HPDE6-E6E7 (cell line): ENCODE measurements around the gene CDCA5.
A peak's percentile ranks its signal among the peaks of the same experiment; 100 is the strongest.
"Not testable (repeated sequence)": the region's sequence is repeated elsewhere in the genome, so short reads cannot be mapped to it uniquely, and the experiment has no call there.

Experiments used
- DNase-seq: peaks from one replicate; pipeline ENCODE4 v3.0.0; 2011; ENCODE audit warnings: missing footprints; ENCODE audit errors: extremely low spot score

The CDCA5 gene

GRCh38 chr11:65119670-65119995 is 35.8 kb upstream of the CDCA5 start:
- no peak for DNase-seq

GRCh38 chr11:65118891-65119669 is 35.2 kb upstream of the CDCA5 start:
- DNase-seq = not testable (repeated sequence)

GRCh38 chr11:65118097-65118837 is 34.4 kb upstream of the CDCA5 start:
- DNase-seq = no peak

- peak; percentile 84 for DNase-seq
Observed at GRCh38 chr11:65117206-65118096, 33.6 kb upstream of the CDCA5 start, which contains the start of gene ZNHIT2. Gene ZNHIT2, minus strand, starts transcription at chr11:65117701. Its CDS starts 48 bp downstream, at chr11:65117653.

GRCh38 chr11:65116370-65117205 is 32.7 kb upstream of the CDCA5 start:
- no peak for DNase-seq

GRCh38 chr11:65115361-65116082 is 31.7 kb upstream of the CDCA5 start:
- no peak for DNase-seq

GRCh38 chr11:65114538-65115171 is 30.8 kb upstream of the CDCA5 start:
- DNase-seq = no peak

GRCh38 chr11:65113839-65114238 is 30.0 kb upstream of the CDCA5 start:
- DNase-seq = no peak

GRCh38 chr11:65113361-65113756 is 29.5 kb upstream of the CDCA5 start:
- no peak for DNase-seq

GRCh38 chr11:65112546-65113360 is 28.9 kb upstream of the CDCA5 start:
- no peak for DNase-seq

- DNase-seq = peak; percentile 94
Observed at GRCh38 chr11:65111744-65112545, 28.1 kb upstream of the CDCA5 start, which contains the start of gene TM7SF2. Gene TM7SF2, plus strand, starts transcription at chr11:65111872. Its CDS starts 144 bp downstream, at chr11:65112016.

- DNase-seq = no peak
Observed at GRCh38 chr11:65111159-65111743, 27.4 kb upstream of the CDCA5 start.

- peak; percentile 86 for DNase-seq
Observed at GRCh38 chr11:65110354-65110861, 26.6 kb upstream of the CDCA5 start.

- no peak for DNase-seq
Observed at GRCh38 chr11:65109231-65110198, 25.7 kb upstream of the CDCA5 start.

GRCh38 chr11:65108469-65109123 is 24.8 kb upstream of the CDCA5 start:
- DNase-seq = no peak
